Peyer's patch (tissue), 4 donors: ENCODE measurements around the gene NOTUM. TPM values are rescaled to one million over a fixed set of nuclear protein-coding genes. Genes with fewer than 3 reads are reported as not detected.

ENCODE experiments used
- DNase-seq, 3 donors: peaks; one replicate each; pipeline ENCODE4 v3.0.0-alpha.2; 2017 to 2019
- H3K27ac ChIP-seq, 4 donors: fragments of 200-600 bp; sonication (generic); one replicate each; pipeline ENCODE4 v1.5.1; 2016 to 2019
- H3K27me3 ChIP-seq, 2 donors: fragments of 200-600 bp; sonication (generic); one replicate each; pipeline ENCODE4 v1.5.1; 2019
- H3K36me3 ChIP-seq, 3 donors: fragments of 200-600 bp; sonication (generic); one replicate each; pipeline ENCODE4 v1.5.1; 2016 to 2019
- H3K4me1 ChIP-seq, 4 donors: fragments of 200-600 bp; sonication (generic); one replicate each; pipeline ENCODE4 v1.5.1; 2016 to 2019
- H3K4me3 ChIP-seq, 4 donors: fragments of 200-600 bp; sonication (generic); 1 replicate in 3 of 4; 2 replicates in 1 of 4; pipeline ENCODE4 v1.5.1; 2016 to 2019; ENCODE audit warnings: mild to moderate bottlenecking in 1 of 4
- H3K9me3 ChIP-seq, 4 donors: fragments of 200-600 bp; sonication (generic); one replicate each; pipeline ENCODE4 v1.5.1; 2016 to 2019; ENCODE audit warnings: mild to moderate bottlenecking in 1 of 4
- CTCF ChIP-seq, 6 experiments: fragments of 450-650 bp in 4 of 6; fragments of 200-600 bp in 2 of 6; sonication (generic) in 1 of 6; IDR thresholded peaks; one replicate each; pipeline ENCODE4 v1.5.1; 2017 to 2019; ENCODE audit warnings: antibody characterized with exemption in 6 of 6, mild to moderate bottlenecking in 3 of 6, moderate library complexity in 1 of 6
- POLR2A ChIP-seq, 2 donors: fragments of 450-650 bp; IDR thresholded peaks; one replicate each; pipeline ENCODE4 v1.5.1; 2017; ENCODE audit warnings: antibody characterized with exemption in 2 of 2, mild to moderate bottlenecking in 2 of 2, moderate library complexity in 2 of 2
- total RNA-seq, 4 donors: library from RNA; depleted of rRNA; stranded (reverse); fragments of >200 nt; gene quantifications; one replicate each; pipeline ENCODE4 v1.1.0, GENCODE V29; 2016

The NOTUM gene
- total RNA-seq = 1 to 10 TPM in 1 of 4 donors, not detected in 3; 1.2 TPM

GRCh38 chr17:81961087-81961511, at the start of gene NOTUM:
NOTUM (minus strand) TSS chr17:81961187; CDS start chr17:81960909, 278 bp downstream.
- no peaks in the 10 kb centered on the region for H3K36me3 ChIP-seq
- DNase-seq = no peak
- peak within 1 kb of the TSS; percentile 32 to 63 (median 53) for H3K4me3 ChIP-seq
- no peaks in the 10 kb centered on the region for H3K9me3 ChIP-seq
- peak within 1 kb of the TSS in 1 of 4 donors; percentile 52 for H3K27ac ChIP-seq
- TF ChIP-seq POLR2A (IDR thresholded peaks at IDR 0.05) (no peak), CTCF (IDR thresholded peaks at IDR 0.05) (peak in 2 of 6 experiments; percentile 11 to 19)
- peaks cover 0 to 30% (median 15%) of the 10 kb centered on the region in 4 donors for H3K4me1 ChIP-seq
- peaks cover 0 to 29% of the 10 kb centered on the region in 2 donors for H3K27me3 ChIP-seq

GRCh38 chr17:82009413-82009812, 48.4 kb upstream of the NOTUM start:
- DNase-seq = no peak
- H3K36me3 ChIP-seq = no peaks in the 10 kb centered on the region
- H3K4me3 ChIP-seq = no peak overlapping the region
- H3K27me3 ChIP-seq = no peaks in the 10 kb centered on the region
- no peaks in the 10 kb centered on the region for H3K4me1 ChIP-seq
- no peak for TF ChIP-seq CTCF (IDR thresholded peaks at IDR 0.05)
- TF ChIP-seq POLR2A (IDR thresholded peaks at IDR 0.05) = no peak
- H3K27ac ChIP-seq = no peak overlapping the region
- no peaks in the 10 kb centered on the region for H3K9me3 ChIP-seq

- peaks cover 0 to 3% (median 0%) of the 10 kb centered on the region in 4 donors for H3K4me1 ChIP-seq
- no peak overlapping the region for H3K4me3 ChIP-seq
- TF ChIP-seq CTCF (IDR thresholded peaks at IDR 0.05) (no peak), POLR2A (IDR thresholded peaks at IDR 0.05) (no peak)
- no peaks in the 10 kb centered on the region for H3K9me3 ChIP-seq
- no peak for DNase-seq
- H3K27me3 ChIP-seq = no peaks in the 10 kb centered on the region
- H3K36me3 ChIP-seq = no peaks in the 10 kb centered on the region
- H3K27ac ChIP-seq = no peak overlapping the region
Observed at GRCh38 chr17:82008941-82009405, 48.0 kb upstream of the NOTUM start.

- no peak overlapping the region for H3K27ac ChIP-seq
- no peaks in the 10 kb centered on the region for H3K27me3 ChIP-seq
- TF ChIP-seq POLR2A (IDR thresholded peaks at IDR 0.05) (no peak), CTCF (IDR thresholded peaks at IDR 0.05) (no peak)
- no peak for DNase-seq
- no peak overlapping the region for H3K4me3 ChIP-seq
- H3K9me3 ChIP-seq = no peaks in the 10 kb centered on the region
- no peaks in the 10 kb centered on the region for H3K36me3 ChIP-seq
- H3K4me1 ChIP-seq = peaks cover 0 to 9% (median 0%) of the 10 kb centered on the region in 4 donors
Observed at GRCh38 chr17:82008258-82008940, 47.4 kb upstream of the NOTUM start.

- no peak overlapping the region for H3K4me3 ChIP-seq
- H3K36me3 ChIP-seq = no peaks in the 10 kb centered on the region
- no peak for DNase-seq
- TF ChIP-seq CTCF (IDR thresholded peaks at IDR 0.05) (no peak), POLR2A (IDR thresholded peaks at IDR 0.05) (no peak)
- no peaks in the 10 kb centered on the region for H3K27me3 ChIP-seq
- H3K27ac ChIP-seq = no peak overlapping the region
- no peaks in the 10 kb centered on the region for H3K9me3 ChIP-seq
- peaks cover 0 to 11% (median 0%) of the 10 kb centered on the region in 4 donors for H3K4me1 ChIP-seq
Observed at GRCh38 chr17:82007495-82008257, 46.7 kb upstream of the NOTUM start.
